CD4-positive, alpha-beta T cell treated with Interleukin-15 for 1 hour (primary cell): Measurements from ENCODE around the gene PCDHA9.
"Not testable (repeated sequence)": the region's sequence is repeated elsewhere in the genome, so short reads cannot be mapped to it uniquely, and the experiment has no call there.

Source experiments
- DNase-seq: peaks from one replicate; pipeline ENCODE4 v3.0.0-alpha.2; 2020

PCDHA9 gene

GRCh38 chr5:140848139-140849102, at the start of gene PCDHA9:
Gene PCDHA9, plus strand, starts transcription at chr5:140848382. Its CDS starts 114 bp downstream, at chr5:140848496.
- DNase-seq, result not testable (repeated sequence)

GRCh38 chr5:140800816-140801493, 47.2 kb upstream of the PCDHA9 start, which contains the start of gene PCDHA3:
Gene PCDHA3, plus strand, starts transcription at chr5:140801057.
- no peak for DNase-seq

- DNase-seq, result no peak
Measured at GRCh38 chr5:140801494-140801841, 46.7 kb upstream of the PCDHA9 start.

GRCh38 chr5:140802381-140802780, 45.8 kb upstream of the PCDHA9 start:
- DNase-seq, result not testable (repeated sequence)

- no peak for DNase-seq
Measured at GRCh38 chr5:140802781-140803271, 45.4 kb upstream of the PCDHA9 start.

- no peak for DNase-seq
Measured at GRCh38 chr5:140806834-140807775, 41.1 kb upstream of the PCDHA9 start, which contains the start of gene PCDHA4. Gene PCDHA4, plus strand, starts transcription at chr5:140807068.

- not testable (repeated sequence) for DNase-seq
Measured at GRCh38 chr5:140808241-140808888, 39.8 kb upstream of the PCDHA9 start.

GRCh38 chr5:140808889-140809291, 39.3 kb upstream of the PCDHA9 start:
- no peak for DNase-seq

- DNase-seq, result no peak
Measured at GRCh38 chr5:140821375-140822280, 26.6 kb upstream of the PCDHA9 start, which contains the start of gene PCDHA5. Gene PCDHA5, plus strand, starts transcription at chr5:140821613.

- no peak for DNase-seq
Measured at GRCh38 chr5:140822281-140822629, 25.9 kb upstream of the PCDHA9 start.

- not testable (repeated sequence) for DNase-seq
Measured at GRCh38 chr5:140822969-140823368, 25.2 kb upstream of the PCDHA9 start.

- DNase-seq, result no peak
Measured at GRCh38 chr5:140823475-140823874, 24.7 kb upstream of the PCDHA9 start.

GRCh38 chr5:140827704-140828361, 20.3 kb upstream of the PCDHA9 start, which contains the start of gene PCDHA6:
Gene PCDHA6, plus strand, starts transcription at chr5:140827960. Its CDS starts 132 bp downstream, at chr5:140828092.
- DNase-seq, result no peak

- DNase-seq, result no peak
Measured at GRCh38 chr5:140828362-140828737, 19.8 kb upstream of the PCDHA9 start.

GRCh38 chr5:140829511-140830501, 18.4 kb upstream of the PCDHA9 start:
- not testable (repeated sequence) for DNase-seq

GRCh38 chr5:140833993-140834392, 14.2 kb upstream of the PCDHA9 start, which contains the start of gene PCDHA7:
Gene PCDHA7, plus strand, starts transcription at chr5:140834269. Its CDS starts 115 bp downstream, at chr5:140834384.
- no peak for DNase-seq

GRCh38 chr5:140834439-140835008, 13.7 kb upstream of the PCDHA9 start:
- not testable (repeated sequence) for DNase-seq
